HG02798 (cell line): ENCODE data around the gene KRT5.

Experiments used
- ATAC-seq: cut with Tn5 transposase; IDR thresholded peaks from one replicate; pipeline ENCODE4 v1.9.1; 2021; ENCODE audit warnings: mild to moderate bottlenecking; ENCODE audit not compliant: unreplicated experiment, poor library complexity

KRT5 gene

GRCh38 chr12:52519826-52520662 is at the start of gene KRT5:
TSS of gene KRT5 (minus strand) at chr12:52520394. CDS start at chr12:52520296, 98 bp downstream.
- no peak for ATAC-seq

GRCh38 chr12:52568111-52568510 is 47.9 kb upstream of the KRT5 start:
- ATAC-seq, result no peak

DNA sequence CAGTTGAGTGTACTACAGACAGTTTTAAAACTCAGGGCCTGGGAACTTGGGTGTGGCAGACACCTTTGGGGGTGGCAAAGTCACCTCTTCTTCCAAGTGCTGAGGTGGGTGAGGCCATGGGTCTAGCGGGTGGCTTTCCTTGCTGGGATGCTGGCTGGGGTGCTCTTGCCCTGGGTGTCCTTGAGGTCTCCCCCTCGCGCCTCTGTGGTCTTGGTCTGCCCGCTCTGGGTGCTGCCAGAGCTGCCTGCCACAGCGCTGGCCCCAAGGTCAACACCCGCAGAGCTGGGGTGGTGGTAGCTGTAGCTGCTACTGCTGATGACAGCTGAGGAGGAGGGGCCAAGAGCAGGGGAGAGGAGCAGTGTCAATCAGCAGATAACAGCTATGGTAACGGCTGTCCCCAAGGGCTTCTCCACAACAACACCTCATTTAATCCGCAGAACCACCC is 46.7 kb upstream of the KRT5 start:
- no peak for ATAC-seq

- ATAC-seq, result no peak
Measured at GRCh38 chr12:52564582-52564981, 44.4 kb upstream of the KRT5 start.

GRCh38 chr12:52561880-52562449 is 41.8 kb upstream of the KRT5 start:
- ATAC-seq, result no peak

DNA sequence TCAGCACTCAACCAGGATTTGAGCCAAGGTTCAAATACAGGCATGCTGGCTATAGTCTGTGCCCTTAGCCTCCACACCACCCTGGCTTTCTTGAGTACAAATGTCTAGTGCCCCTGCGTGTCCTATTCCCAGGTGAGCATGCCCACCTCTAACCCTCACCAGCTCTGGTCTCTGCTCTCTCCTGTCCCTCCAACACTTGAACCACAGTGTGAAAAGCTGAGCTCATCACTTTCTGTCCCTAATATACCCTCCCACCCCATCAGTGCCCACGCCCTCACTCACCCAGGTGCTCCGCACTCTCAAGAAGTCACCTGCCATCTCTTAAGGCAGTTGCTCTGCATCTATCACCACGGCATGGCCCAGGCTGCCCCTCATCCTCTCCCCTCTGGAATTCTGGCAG is 39.8 kb upstream of the KRT5 start:
- ATAC-seq, result no peak

- no peak for ATAC-seq
Measured at GRCh38 chr12:52558781-52559445, 38.7 kb upstream of the KRT5 start.

DNA sequence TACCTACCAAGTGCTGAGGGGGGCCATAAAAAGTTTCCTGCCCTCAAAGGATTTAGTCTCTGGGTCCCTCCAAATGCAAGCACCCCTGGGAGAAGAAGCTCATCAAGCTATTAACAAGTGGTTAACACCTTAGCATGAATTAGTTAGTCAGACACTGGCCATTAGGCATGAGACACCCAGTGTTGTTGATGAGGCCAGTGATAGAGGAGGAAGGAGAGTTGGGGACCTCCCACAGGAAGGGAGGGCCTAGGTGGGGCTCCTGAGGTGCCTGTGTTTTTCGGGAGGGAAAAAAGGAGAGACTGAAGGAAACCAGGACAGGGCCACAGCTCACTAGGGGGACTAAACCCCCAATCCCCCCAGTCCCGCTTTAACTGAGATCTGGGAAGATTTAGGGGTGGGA is 37.3 kb upstream of the KRT5 start:
- no peak for ATAC-seq

- ATAC-seq, result no peak
Measured at GRCh38 chr12:52555577-52555976, 35.4 kb upstream of the KRT5 start.

DNA sequence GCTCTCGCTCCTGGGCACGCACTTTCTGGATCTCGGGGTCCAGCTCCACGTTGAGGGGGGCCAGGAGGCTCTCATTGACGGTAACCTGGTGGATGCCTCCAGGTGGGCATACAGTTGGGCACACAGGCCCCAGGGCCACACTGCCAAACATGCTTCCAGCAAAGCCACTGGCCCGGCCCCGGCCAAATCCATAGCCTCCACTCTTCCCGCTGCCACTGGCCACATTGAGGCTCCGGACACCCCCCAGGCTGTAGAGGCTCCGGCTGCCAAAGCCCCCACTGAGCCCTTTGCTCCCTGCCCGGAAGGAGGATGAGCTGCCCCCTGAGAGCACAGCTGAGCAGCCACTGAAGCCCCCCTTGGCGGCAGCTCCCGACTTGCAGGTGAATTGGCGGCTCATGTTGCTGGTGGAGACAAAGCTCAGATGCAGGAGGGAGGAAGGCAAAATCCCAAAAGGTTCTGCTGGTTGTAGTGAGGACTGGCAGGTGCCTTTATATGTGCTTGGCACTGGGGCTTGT is 32.5 kb upstream of the KRT5 start, which contains the start of gene KRT71:
Gene KRT71 (minus strand): TSS at position 465 of the 515 bp plus-strand sequence. CDS start 68 bp downstream, at position 397.
- no peak for ATAC-seq

- no peak for ATAC-seq
Measured at GRCh38 chr12:52552055-52552454, 31.9 kb upstream of the KRT5 start.

DNA sequence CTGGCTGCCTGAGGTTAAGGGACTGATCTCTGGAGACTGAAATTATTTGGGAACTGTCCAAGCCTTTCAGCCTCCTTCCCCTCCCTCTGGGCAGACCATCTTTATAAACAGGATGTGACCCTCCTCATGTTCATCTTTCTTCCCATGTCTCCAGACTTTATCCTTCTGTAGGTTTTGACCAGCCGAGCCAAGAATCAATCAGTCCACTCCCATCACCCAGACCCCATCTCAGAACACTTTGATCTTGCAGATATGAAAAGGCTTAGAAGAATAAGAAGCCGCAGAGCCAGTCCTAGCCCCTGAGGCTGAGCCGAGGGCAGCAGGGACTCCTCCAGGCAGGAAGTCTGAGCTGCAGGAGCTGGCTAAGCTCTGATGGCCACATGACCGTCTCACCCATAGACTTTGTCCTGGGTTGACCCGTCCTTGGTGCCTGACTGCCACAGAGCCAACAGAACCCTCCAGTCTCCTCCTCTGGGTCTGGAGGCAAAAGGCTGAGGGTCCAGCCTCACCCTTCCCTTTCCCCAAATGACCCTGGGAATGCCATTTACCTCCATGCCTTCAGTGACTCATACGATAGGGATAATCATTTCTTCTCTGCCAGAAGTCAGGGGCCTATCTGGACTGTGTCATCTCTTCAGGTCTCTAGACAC is 31.1 kb upstream of the KRT5 start:
- ATAC-seq, result no peak

GRCh38 chr12:52546126-52546525 is 25.9 kb upstream of the KRT5 start:
- no peak for ATAC-seq

- no peak for ATAC-seq
Measured at GRCh38 chr12:52543985-52544883, 24.0 kb upstream of the KRT5 start.

GRCh38 chr12:52542785-52543318 is 22.7 kb upstream of the KRT5 start:
- no peak for ATAC-seq

DNA sequence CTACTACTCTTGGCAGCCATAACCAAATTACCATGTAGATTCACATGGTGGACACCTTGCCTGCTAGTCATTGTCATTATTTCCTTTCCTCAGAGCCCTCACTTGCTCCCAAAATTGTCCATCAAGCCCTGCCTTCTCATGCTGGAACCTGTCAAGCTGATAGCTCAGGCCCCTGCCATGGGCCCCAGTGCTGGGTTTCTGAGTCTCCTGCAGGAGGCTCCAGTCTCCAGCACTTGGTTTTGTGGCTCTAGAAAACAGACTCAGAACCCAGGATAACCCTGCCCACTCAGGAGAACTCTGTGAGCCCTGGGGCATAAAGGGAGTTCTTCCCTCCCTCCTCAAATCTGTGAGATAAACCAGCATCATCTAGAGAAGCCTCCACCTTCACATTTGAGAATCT is 22.0 kb upstream of the KRT5 start:
- no peak for ATAC-seq

- ATAC-seq, result no peak
Measured at GRCh38 chr12:52541709-52542108, 21.5 kb upstream of the KRT5 start.

DNA sequence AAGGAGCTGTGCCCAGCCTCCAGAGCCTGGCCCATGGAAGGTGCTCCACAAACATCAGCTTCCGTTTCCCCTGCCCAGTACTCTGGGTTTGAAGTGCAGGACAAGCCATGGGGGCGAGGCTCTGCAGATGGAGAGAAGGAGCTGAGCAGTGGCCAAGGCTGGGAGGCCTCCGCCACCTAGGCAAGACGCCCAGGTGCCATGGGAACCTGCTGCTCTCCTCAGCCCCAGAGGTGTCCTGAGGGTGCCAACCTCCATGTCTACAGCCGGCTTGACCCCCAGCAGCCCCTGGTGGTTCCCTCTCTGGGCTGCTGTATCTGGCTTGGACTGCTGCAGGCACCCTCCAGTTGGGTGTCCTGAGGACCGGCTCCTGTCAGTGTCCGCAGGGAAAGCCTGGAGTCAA is 20.3 kb upstream of the KRT5 start:
- ATAC-seq, result no peak

GRCh38 chr12:52539821-52540173 is 19.6 kb upstream of the KRT5 start:
- no peak for ATAC-seq
